A549 (cell line): ENCODE results near the gene SRGN. TPM values are rescaled to one million over a fixed set of nuclear protein-coding genes. Genes with fewer than 3 reads are reported as not detected.

Source experiments
- ATAC-seq, 2 experiments: fragments of 200-7000 bp in 1 of 2; fragments of >200 bp in 1 of 2; cut with Nextera tagmentation in 1 of 2; cut with Tn5 transposase in 1 of 2; 3 replicates each; pipeline versions ENCODE4 v1.8.0 to v1.9.1; 2018 to 2020; ENCODE audit warnings: mild to moderate bottlenecking in 1 of 2, moderate library complexity in 1 of 2
- CTCF ChIA-PET: fragments of 300-600 bp; sonication (Branson Sonifier 250); formaldehyde crosslinking; extraction: SDS; loops from one replicate; lab custom pipeline; 2021; ENCODE audit warnings: antibody characterized with exemption, inconsistent platforms; lab: Yijun Ruan, JAX
- POLR2A ChIA-PET: fragments of 350-600 bp; formaldehyde crosslinking; extraction: SDS; loops from one replicate; lab custom pipeline; 2021; ENCODE audit warnings: antibody characterized with exemption, inconsistent platforms; lab: Yijun Ruan, JAX
- DNase-seq, 2 experiments: peaks; one replicate each; pipeline versions ENCODE4 v3.0.0 to v3.0.0-alpha.2; 2011 to 2016; ENCODE audit warnings: low read depth in 1 of 2, low spot score in 1 of 2
- FAIRE-seq: peaks from 2 replicates; lab custom pipeline; 2011; peaks lifted over from hg19 to GRCh38; lab: Jason Lieb, UNC
- H3K27ac ChIP-seq, 2 experiments: fragments of >200 bp; sonication (Bioruptor Twin); formaldehyde crosslinking; 3 replicates each; pipeline ENCODE4 v1.5.1; 2016 to 2017
- H3K4me1 ChIP-seq: fragments of >200 bp; sonication (Bioruptor Twin); formaldehyde crosslinking; 3 replicates; pipeline ENCODE4 v1.6.1; 2016
- H3K4me2 ChIP-seq: fragments of >200 bp; sonication (Bioruptor Twin); formaldehyde crosslinking; 3 replicates; pipeline ENCODE4 v1.6.1; 2016
- H3K4me3 ChIP-seq: fragments of >200 bp; sonication (Bioruptor Twin); formaldehyde crosslinking; 3 replicates; pipeline ENCODE4 v1.5.1; 2016
- H3K9me3 ChIP-seq: fragments of >200 bp; sonication (Bioruptor Twin); formaldehyde crosslinking; 3 replicates; pipeline ENCODE4 v1.6.1; 2016
- ATOH8 ChIP-seq: fragments of 250-450 bp; sonication (Bioruptor Pico); IDR thresholded peaks from 2 replicates; pipeline ENCODE4 v1.5.0; 2020; ENCODE audit warnings: low read depth, mild to moderate bottlenecking, moderate library complexity
- BHLHE40 ChIP-seq: IDR thresholded peaks from 2 replicates; pipeline ENCODE4 v1.6.1; 2012; ENCODE audit warnings: low read depth, low read length, inconsistent platforms
- CBX8 ChIP-seq: fragments of 200-600 bp; sonication (generic); IDR thresholded peaks from 2 replicates; pipeline ENCODE4 v1.6.1; 2016
- CHD2 ChIP-seq: fragments of 150-350 bp; IDR thresholded peaks from 2 replicates; pipeline ENCODE4 v1.6.1; 2014; ENCODE audit warnings: low read length; ENCODE audit not compliant: partially characterized antibody
- CHD4 ChIP-seq: fragments of 200-600 bp; sonication (generic); IDR thresholded peaks from 2 replicates; pipeline ENCODE4 v1.6.1; 2016; ENCODE audit warnings: antibody characterized with exemption, mild to moderate bottlenecking, borderline replicate concordance
- CTCF ChIP-seq: fragments of >200 bp; sonication (Bioruptor Twin); formaldehyde crosslinking; IDR thresholded peaks from 3 replicates; pipeline ENCODE4 v1.5.1; 2016
- EHF ChIP-seq: fragments of 250-450 bp; sonication (Bioruptor Pico); IDR thresholded peaks from 2 replicates; pipeline ENCODE4 v1.5.0; 2020; ENCODE audit warnings: mild to moderate bottlenecking
- EHMT2 ChIP-seq: fragments of 200-600 bp; sonication (generic); IDR thresholded peaks from 2 replicates; pipeline ENCODE4 v1.6.1; 2016; ENCODE audit warnings: antibody characterized with exemption, low read depth, mild to moderate bottlenecking, moderate library complexity
- ESRRA ChIP-seq: fragments of 150-350 bp; IDR thresholded peaks from 2 replicates; pipeline ENCODE4 v1.6.1; 2014; ENCODE audit warnings: mild to moderate bottlenecking, low read length, borderline replicate concordance
- FOXS1 ChIP-seq: fragments of 250-450 bp; sonication (Bioruptor Pico); IDR thresholded peaks from 2 replicates; pipeline ENCODE4 v1.5.0; 2020; ENCODE audit warnings: mild to moderate bottlenecking, moderate library complexity
- HES2 ChIP-seq: fragments of >200 bp; sonication (Bioruptor Twin); formaldehyde crosslinking; IDR thresholded peaks from 2 replicates; pipeline ENCODE4 v1.6.1; 2016
- HOXB5 ChIP-seq: fragments of 250-450 bp; sonication (Bioruptor Pico); IDR thresholded peaks from 2 replicates; pipeline ENCODE4 v1.5.0; 2020; ENCODE audit warnings: mild to moderate bottlenecking, moderate library complexity
- KDM5A ChIP-seq: fragments of 200-600 bp; sonication (generic); IDR thresholded peaks from 2 replicates; pipeline ENCODE4 v1.6.1; 2016; ENCODE audit warnings: antibody characterized with exemption, mild to moderate bottlenecking
- MAZ ChIP-seq: fragments of 150-350 bp; IDR thresholded peaks from 2 replicates; pipeline ENCODE4 v1.6.1; 2014; ENCODE audit warnings: antibody characterized with exemption, low read depth, low read length, borderline replicate concordance
- MYC ChIP-seq: IDR thresholded peaks from 2 replicates; pipeline ENCODE4 v1.6.1; 2012; ENCODE audit warnings: mild to moderate bottlenecking, inconsistent platforms, low read length, improper control_type of control experiment, borderline replicate concordance
- POLR2AphosphoS2 ChIP-seq: conservative IDR thresholded peaks from 2 replicates; pipeline ENCODE4 v1.6.1; 2012; ENCODE audit warnings: low read length, improper control_type of control experiment, inconsistent platforms
- RAD21 ChIP-seq, 2 experiments: fragments of >200 bp in 1 of 2; sonication (Bioruptor Twin) in 1 of 2; formaldehyde crosslinking in 1 of 2; IDR thresholded peaks in 1 of 2; conservative IDR thresholded peaks in 1 of 2; 2 replicates in 1 of 2; 3 replicates in 1 of 2; pipeline ENCODE4 v1.6.1; 2012 to 2018; ENCODE audit warnings: inconsistent platforms in 1 of 2
- RCOR1 ChIP-seq: fragments of 150-350 bp; IDR thresholded peaks from 2 replicates; pipeline ENCODE4 v1.6.1; 2014; ENCODE audit warnings: antibody characterized with exemption, low read length, low read depth
- RFX5 ChIP-seq: fragments of 450-650 bp; IDR thresholded peaks from 2 replicates; pipeline ENCODE4 v1.7.1; 2014; ENCODE audit warnings: antibody characterized with exemption, mild to moderate bottlenecking, moderate library complexity
- RNF2 ChIP-seq: fragments of 200-600 bp; sonication (generic); IDR thresholded peaks from 2 replicates; pipeline ENCODE4 v1.6.1; 2016; ENCODE audit warnings: low read depth, mild to moderate bottlenecking, antibody characterized with exemption, moderate library complexity, borderline replicate concordance
- SMC3 ChIP-seq: fragments of >200 bp; sonication (Bioruptor Twin); formaldehyde crosslinking; IDR thresholded peaks from 3 replicates; pipeline ENCODE4 v1.6.1; 2018; ENCODE audit warnings: inconsistent platforms
- WGBS: methylation state at CpG from one replicate; pipeline ENCODE4 v1.1.6; 2017; ENCODE audit errors: missing lambda C conversion rate; 5-methylcytosine and 5-hydroxymethylcytosine counted together
- polyA plus RNA-seq, 4 experiments: library from polyadenylated mRNA; depleted of rRNA in 3 of 4; stranded (reverse); fragments of >200 nt; fragmentation: RNase III in 1 of 4; extraction: RNeasy Plus Mini Kit Qiagen cat#74134 plus additional on column Dnase treatment in 1 of 4; gene quantifications; 2 replicates in 3 of 4; 3 replicates in 1 of 4; pipeline ENCODE4 v1.2.3, GENCODE V29; 2011 to 2017

The SRGN gene
- polyA plus RNA-seq, 2 of the 4 experiments (the other 2 are of a cell fraction): 51.9 to 88.7 TPM

GRCh38 chr10:69047111-69047832 is 40.6 kb upstream of the SRGN start:
- 55% methylated on average over 4 of the region's 4 CpGs for WGBS
- DNase-seq (no peak), FAIRE-seq (no peak), ATAC-seq (no peak)
- POLR2A ChIA-PET: no interaction called here
- Histone ChIP-seq H3K27ac (no peak overlapping the region), H3K4me1 (no peaks in the 10 kb centered on the region), H3K4me3 (no peak overlapping the region), H3K9me3 (no peaks in the 10 kb centered on the region), H3K4me2 (no peak overlapping the region)
- CTCF ChIA-PET: no interaction called here
- no peak for TF ChIP-seq EHF
- no peak for TF ChIP-seq CTCF
- no peak for TF ChIP-seq EHMT2
- TF ChIP-seq HOXB5 (CRISPR knock-in tag): no peak
- TF ChIP-seq HES2: no peak
- no peak for TF ChIP-seq MAZ

GRCh38 chr10:69048103-69048502 is 39.8 kb upstream of the SRGN start:
- no peak for TF ChIP-seq ATOH8 (CRISPR knock-in tag)
- no peak for TF ChIP-seq MYC
- no peak for TF ChIP-seq SMC3
- no peak for TF ChIP-seq POLR2AphosphoS2
- TF ChIP-seq RCOR1: no peak
- TF ChIP-seq RNF2: no peak
- no peak for TF ChIP-seq CTCF
- TF ChIP-seq RFX5: no peak
- TF ChIP-seq CHD4: no peak
- TF ChIP-seq BHLHE40: no peak
- TF ChIP-seq KDM5A: no peak
- TF ChIP-seq RAD21 (conservative IDR thresholded peaks at IDR 0.05 in 1 of 2, IDR thresholded peaks at IDR 0.05 in 1 of 2): no peak
- TF ChIP-seq ESRRA: no peak
- no peak for TF ChIP-seq CBX8
- no peak for TF ChIP-seq FOXS1
- no peak for TF ChIP-seq CHD2
- H3K9me3 ChIP-seq: no peaks in the 10 kb centered on the region
- ChIA-PET POLR2A (interaction anchor here (0.5 kb wide), 1 partner anchor 105 kb away, joined by 3 read pairs; no protein-coding TSS in a partner anchor), CTCF (interaction anchor here (0.6 to 3.5 kb wide), 3 partner anchors 28 to 191 kb away, joined by 3 to 13 read pairs (median 3); no protein-coding TSS in a partner anchor)
- WGBS: 78% methylated on average over 7 of the region's 8 CpGs
- no peak overlapping the region for H3K4me3 ChIP-seq
- H3K4me1 ChIP-seq: no peaks in the 10 kb centered on the region
- no peak overlapping the region for H3K4me2 ChIP-seq
- no peak overlapping the region for H3K27ac ChIP-seq
- DNase-seq (no peak), ATAC-seq (no peak), FAIRE-seq (no peak)
